ENCODE measurements around the gene PACRG. TPM values are rescaled to one million over a fixed set of nuclear protein-coding genes. Genes with fewer than 3 reads are reported as not detected.

The PACRG gene
- total and polyA plus RNA-seq, 4 donors = 0.47 to 3.8 (median 2.4) TPM

DNA sequence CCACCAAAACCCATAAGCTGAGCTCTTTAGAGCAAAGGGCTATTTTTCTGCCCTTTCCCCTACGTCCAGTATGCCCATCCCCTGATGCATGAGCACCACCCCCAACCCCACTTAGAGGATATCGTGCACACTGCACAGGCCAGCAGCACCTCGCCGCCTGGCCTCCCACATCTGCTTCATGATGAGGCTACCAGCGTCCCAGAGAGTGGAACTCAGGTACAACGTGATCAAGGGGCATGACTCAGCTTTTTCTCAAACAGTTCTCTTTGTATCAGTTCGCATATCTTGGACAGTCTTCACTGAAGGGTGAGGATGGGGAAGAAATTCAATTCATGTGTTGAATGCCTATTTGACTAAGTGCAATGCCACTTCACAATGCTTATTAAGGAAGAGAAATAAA lies 604.8 kb downstream of the PACRG start:
- Histone ChIP-seq H3K9me3 (ENCODE audit: control insufficient read depth in 4 of 4, low read length in 3 of 4) (no peaks in the 10 kb centered on the region), H3K4me1 (ENCODE audit: control insufficient read depth in 4 of 4, insufficient read depth in 4 of 4, low read length in 3 of 4) (no peaks in the 10 kb centered on the region), H3K4me3 (ENCODE audit: low read depth in 1 of 3, low read length in 3 of 3) (no peak overlapping the region), H3K36me3 (ENCODE audit: control insufficient read depth in 4 of 4, insufficient read depth in 3 of 4, low read depth in 1 of 4, low read length in 3 of 4) (no peaks in the 10 kb centered on the region), H3K27ac (ENCODE audit: low read depth in 1 of 2, low read length in 2 of 2) (no peak overlapping the region), H3K9ac (ENCODE audit: low read depth in 1 of 2, low read length in 2 of 2) (no peak overlapping the region), H3K27me3 (ENCODE audit: control insufficient read depth in 4 of 4, insufficient read depth in 4 of 4, low read length in 3 of 4) (no peaks in the 10 kb centered on the region)
- no peak for TF ChIP-seq HNF4G (IDR thresholded peaks at IDR 0.05)
- no peak for TF ChIP-seq GABPA (IDR thresholded peaks at IDR 0.05 in 1 of 2, conservative IDR thresholded peaks at IDR 0.05 in 1 of 2)
- TF ChIP-seq, protein P1, sequence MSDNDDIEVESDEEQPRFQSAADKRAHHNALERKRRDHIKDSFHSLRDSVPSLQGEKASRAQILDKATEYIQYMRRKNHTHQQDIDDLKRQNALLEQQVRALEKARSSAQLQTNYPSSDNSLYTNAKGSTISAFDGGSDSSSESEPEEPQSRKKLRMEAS (IDR thresholded peaks at IDR 0.05) = no peak
- TF ChIP-seq FOXA2 (IDR thresholded peaks at IDR 0.05) = no peak
- no peak for TF ChIP-seq HNF4A (conservative IDR thresholded peaks at IDR 0.05)
- TF ChIP-seq NR2F2 (IDR thresholded peaks at IDR 0.05) = no peak
- no peak for TF ChIP-seq SP1 (IDR thresholded peaks at IDR 0.05)
- TF ChIP-seq, protein P2, sequence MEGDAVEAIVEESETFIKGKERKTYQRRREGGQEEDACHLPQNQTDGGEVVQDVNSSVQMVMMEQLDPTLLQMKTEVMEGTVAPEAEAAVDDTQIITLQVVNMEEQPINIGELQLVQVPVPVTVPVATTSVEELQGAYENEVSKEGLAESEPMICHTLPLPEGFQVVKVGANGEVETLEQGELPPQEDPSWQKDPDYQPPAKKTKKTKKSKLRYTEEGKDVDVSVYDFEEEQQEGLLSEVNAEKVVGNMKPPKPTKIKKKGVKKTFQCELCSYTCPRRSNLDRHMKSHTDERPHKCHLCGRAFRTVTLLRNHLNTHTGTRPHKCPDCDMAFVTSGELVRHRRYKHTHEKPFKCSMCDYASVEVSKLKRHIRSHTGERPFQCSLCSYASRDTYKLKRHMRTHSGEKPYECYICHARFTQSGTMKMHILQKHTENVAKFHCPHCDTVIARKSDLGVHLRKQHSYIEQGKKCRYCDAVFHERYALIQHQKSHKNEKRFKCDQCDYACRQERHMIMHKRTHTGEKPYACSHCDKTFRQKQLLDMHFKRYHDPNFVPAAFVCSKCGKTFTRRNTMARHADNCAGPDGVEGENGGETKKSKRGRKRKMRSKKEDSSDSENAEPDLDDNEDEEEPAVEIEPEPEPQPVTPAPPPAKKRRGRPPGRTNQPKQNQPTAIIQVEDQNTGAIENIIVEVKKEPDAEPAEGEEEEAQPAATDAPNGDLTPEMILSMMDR (IDR thresholded peaks at IDR 0.05; ENCODE audit: low read depth, low read length, missing input control) = no peak
- no peak for TF ChIP-seq FOXA1 (IDR thresholded peaks at IDR 0.05)
- no peak for TF ChIP-seq RAD21 (IDR thresholded peaks at IDR 0.05)
- no peak for TF ChIP-seq JUND (IDR thresholded peaks at IDR 0.05)
- TF ChIP-seq TAF1 (conservative IDR thresholded peaks at IDR 0.05) = no peak
- TF ChIP-seq, protein P3, sequence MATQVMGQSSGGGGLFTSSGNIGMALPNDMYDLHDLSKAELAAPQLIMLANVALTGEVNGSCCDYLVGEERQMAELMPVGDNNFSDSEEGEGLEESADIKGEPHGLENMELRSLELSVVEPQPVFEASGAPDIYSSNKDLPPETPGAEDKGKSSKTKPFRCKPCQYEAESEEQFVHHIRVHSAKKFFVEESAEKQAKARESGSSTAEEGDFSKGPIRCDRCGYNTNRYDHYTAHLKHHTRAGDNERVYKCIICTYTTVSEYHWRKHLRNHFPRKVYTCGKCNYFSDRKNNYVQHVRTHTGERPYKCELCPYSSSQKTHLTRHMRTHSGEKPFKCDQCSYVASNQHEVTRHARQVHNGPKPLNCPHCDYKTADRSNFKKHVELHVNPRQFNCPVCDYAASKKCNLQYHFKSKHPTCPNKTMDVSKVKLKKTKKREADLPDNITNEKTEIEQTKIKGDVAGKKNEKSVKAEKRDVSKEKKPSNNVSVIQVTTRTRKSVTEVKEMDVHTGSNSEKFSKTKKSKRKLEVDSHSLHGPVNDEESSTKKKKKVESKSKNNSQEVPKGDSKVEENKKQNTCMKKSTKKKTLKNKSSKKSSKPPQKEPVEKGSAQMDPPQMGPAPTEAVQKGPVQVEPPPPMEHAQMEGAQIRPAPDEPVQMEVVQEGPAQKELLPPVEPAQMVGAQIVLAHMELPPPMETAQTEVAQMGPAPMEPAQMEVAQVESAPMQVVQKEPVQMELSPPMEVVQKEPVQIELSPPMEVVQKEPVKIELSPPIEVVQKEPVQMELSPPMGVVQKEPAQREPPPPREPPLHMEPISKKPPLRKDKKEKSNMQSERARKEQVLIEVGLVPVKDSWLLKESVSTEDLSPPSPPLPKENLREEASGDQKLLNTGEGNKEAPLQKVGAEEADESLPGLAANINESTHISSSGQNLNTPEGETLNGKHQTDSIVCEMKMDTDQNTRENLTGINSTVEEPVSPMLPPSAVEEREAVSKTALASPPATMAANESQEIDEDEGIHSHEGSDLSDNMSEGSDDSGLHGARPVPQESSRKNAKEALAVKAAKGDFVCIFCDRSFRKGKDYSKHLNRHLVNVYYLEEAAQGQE (IDR thresholded peaks at IDR 0.05) = no peak
- TF ChIP-seq, protein P4, sequence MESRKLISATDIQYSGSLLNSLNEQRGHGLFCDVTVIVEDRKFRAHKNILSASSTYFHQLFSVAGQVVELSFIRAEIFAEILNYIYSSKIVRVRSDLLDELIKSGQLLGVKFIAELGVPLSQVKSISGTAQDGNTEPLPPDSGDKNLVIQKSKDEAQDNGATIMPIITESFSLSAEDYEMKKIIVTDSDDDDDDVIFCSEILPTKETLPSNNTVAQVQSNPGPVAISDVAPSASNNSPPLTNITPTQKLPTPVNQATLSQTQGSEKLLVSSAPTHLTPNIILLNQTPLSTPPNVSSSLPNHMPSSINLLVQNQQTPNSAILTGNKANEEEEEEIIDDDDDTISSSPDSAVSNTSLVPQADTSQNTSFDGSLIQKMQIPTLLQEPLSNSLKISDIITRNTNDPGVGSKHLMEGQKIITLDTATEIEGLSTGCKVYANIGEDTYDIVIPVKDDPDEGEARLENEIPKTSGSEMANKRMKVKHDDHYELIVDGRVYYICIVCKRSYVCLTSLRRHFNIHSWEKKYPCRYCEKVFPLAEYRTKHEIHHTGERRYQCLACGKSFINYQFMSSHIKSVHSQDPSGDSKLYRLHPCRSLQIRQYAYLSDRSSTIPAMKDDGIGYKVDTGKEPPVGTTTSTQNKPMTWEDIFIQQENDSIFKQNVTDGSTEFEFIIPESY (IDR thresholded peaks at IDR 0.05) = no peak
- TF ChIP-seq, protein P5, sequence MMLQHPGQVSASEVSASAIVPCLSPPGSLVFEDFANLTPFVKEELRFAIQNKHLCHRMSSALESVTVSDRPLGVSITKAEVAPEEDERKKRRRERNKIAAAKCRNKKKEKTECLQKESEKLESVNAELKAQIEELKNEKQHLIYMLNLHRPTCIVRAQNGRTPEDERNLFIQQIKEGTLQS (IDR thresholded peaks at IDR 0.05) = no peak
- TF ChIP-seq EGR1 (IDR thresholded peaks at IDR 0.05; ENCODE audit: low read depth in 2 of 2) = no peak
- DNase-seq (ENCODE audit: low spot score) = no peak
- WGBS = 81% methylated on average over 7 of the region's 7 CpGs

DNA sequence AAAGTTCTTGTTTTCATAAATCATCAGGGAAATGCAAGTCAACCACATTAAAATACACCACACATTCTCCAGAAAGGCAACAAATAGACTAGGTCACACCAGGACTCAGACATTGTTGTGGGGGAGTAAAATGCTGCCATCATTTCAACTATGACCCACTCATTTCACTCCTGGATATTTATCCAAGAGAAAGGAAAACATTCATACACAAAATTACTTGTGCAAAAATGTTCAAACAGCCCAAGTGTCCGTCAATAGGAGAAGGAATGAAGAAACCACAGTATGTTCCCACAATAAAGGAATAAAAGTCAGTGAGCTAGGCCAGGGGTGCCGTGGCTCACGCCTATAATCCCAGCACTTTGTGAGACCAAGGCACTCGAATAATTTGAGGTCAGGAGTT lies 605.3 kb downstream of the PACRG start:
- no peaks in the 10 kb centered on the region for H3K4me1 ChIP-seq (ENCODE audit: control insufficient read depth in 4 of 4, insufficient read depth in 4 of 4, low read length in 3 of 4)
- H3K9ac ChIP-seq (ENCODE audit: low read depth in 1 of 2, low read length in 2 of 2) = no peak overlapping the region
- DNase-seq (ENCODE audit: low spot score) = no peak
- no peak overlapping the region for H3K4me3 ChIP-seq (ENCODE audit: low read depth in 1 of 3, low read length in 3 of 3)
- 67% methylated on average over 4 of the region's 4 CpGs for WGBS
- no peak overlapping the region for H3K27ac ChIP-seq (ENCODE audit: low read depth in 1 of 2, low read length in 2 of 2)
- no peaks in the 10 kb centered on the region for H3K27me3 ChIP-seq (ENCODE audit: control insufficient read depth in 4 of 4, insufficient read depth in 4 of 4, low read length in 3 of 4)
- H3K36me3 ChIP-seq (ENCODE audit: control insufficient read depth in 4 of 4, insufficient read depth in 3 of 4, low read depth in 1 of 4, low read length in 3 of 4) = no peaks in the 10 kb centered on the region
- TF ChIP-seq EGR1 (IDR thresholded peaks at IDR 0.05; ENCODE audit: low read depth in 2 of 2) = no peak
- TF ChIP-seq, protein P1 (IDR thresholded peaks at IDR 0.05) = no peak
- no peaks in the 10 kb centered on the region for H3K9me3 ChIP-seq (ENCODE audit: control insufficient read depth in 4 of 4, low read length in 3 of 4)
